Vagina (tissue), 2 donors: ENCODE results near the gene SEMA5B. TPM values are rescaled to one million over a fixed set of nuclear protein-coding genes. Genes with fewer than 3 reads are reported as not detected.

Experiments
- DNase-seq, 2 donors: peaks; one replicate each; pipeline ENCODE4 v3.0.0-alpha.2; 2017; ENCODE audit errors: extremely low spot score in 2 of 2
- H3K27ac ChIP-seq: fragments of 200-600 bp; sonication (generic); one replicate; pipeline ENCODE4 v1.5.1; 2019
- H3K27me3 ChIP-seq: fragments of 200-600 bp; sonication (generic); one replicate; pipeline ENCODE4 v1.5.1; 2019
- H3K36me3 ChIP-seq, 2 donors: fragments of 200-600 bp; sonication (generic); one replicate each; pipeline ENCODE4 v1.5.1; 2017 to 2019
- H3K4me1 ChIP-seq: fragments of 200-600 bp; sonication (generic); one replicate; pipeline ENCODE4 v1.5.1; 2019
- H3K4me3 ChIP-seq, 2 donors: fragments of 200-600 bp; sonication (generic); 1 replicate in 1 of 2; 2 replicates in 1 of 2; pipeline ENCODE4 v1.5.1; 2016 to 2019
- H3K9me3 ChIP-seq: fragments of 200-600 bp; sonication (generic); one replicate; pipeline ENCODE4 v1.5.1; 2019
- POLR2A ChIP-seq, 2 donors: fragments of 450-650 bp; IDR thresholded peaks; one replicate each; pipeline ENCODE4 v1.6.1; 2017; ENCODE audit warnings: antibody characterized with exemption in 2 of 2, mild to moderate bottlenecking in 2 of 2, moderate library complexity in 2 of 2
- POLR2AphosphoS5 ChIP-seq, 2 donors: sonication (generic); formaldehyde crosslinking; IDR thresholded peaks; one replicate each; pipeline ENCODE4 v1.9.0; 2017; ENCODE audit warnings: antibody characterized with exemption in 2 of 2, mild to moderate bottlenecking in 2 of 2, low read depth in 1 of 2; ENCODE audit not compliant: insufficient read depth in 1 of 2
- intact Hi-C: fragments of 100-400 bp; cut with DNase I; formaldehyde crosslinking; loops from one replicate; pipeline ENCODE4 v1.15.1; 2023
- total RNA-seq: library from RNA; depleted of rRNA; stranded (reverse); fragments of >200 nt; gene quantifications from one replicate; pipeline ENCODE4 v1.2.3, GENCODE V29; 2016
- TF ChIP-seq, protein P1 (sequence below), 3 experiments: fragments of 450-650 bp in 2 of 3; fragments of 200-600 bp in 1 of 3; sonication (generic) in 1 of 3; IDR thresholded peaks; one replicate each; pipeline ENCODE4 v1.5.1; 2017 to 2019; ENCODE audit warnings: antibody characterized with exemption in 3 of 3, mild to moderate bottlenecking in 2 of 3, moderate library complexity in 2 of 3

The SEMA5B gene
- total RNA-seq, 1 donor from 2014 or later: 0.25 TPM

DNA sequence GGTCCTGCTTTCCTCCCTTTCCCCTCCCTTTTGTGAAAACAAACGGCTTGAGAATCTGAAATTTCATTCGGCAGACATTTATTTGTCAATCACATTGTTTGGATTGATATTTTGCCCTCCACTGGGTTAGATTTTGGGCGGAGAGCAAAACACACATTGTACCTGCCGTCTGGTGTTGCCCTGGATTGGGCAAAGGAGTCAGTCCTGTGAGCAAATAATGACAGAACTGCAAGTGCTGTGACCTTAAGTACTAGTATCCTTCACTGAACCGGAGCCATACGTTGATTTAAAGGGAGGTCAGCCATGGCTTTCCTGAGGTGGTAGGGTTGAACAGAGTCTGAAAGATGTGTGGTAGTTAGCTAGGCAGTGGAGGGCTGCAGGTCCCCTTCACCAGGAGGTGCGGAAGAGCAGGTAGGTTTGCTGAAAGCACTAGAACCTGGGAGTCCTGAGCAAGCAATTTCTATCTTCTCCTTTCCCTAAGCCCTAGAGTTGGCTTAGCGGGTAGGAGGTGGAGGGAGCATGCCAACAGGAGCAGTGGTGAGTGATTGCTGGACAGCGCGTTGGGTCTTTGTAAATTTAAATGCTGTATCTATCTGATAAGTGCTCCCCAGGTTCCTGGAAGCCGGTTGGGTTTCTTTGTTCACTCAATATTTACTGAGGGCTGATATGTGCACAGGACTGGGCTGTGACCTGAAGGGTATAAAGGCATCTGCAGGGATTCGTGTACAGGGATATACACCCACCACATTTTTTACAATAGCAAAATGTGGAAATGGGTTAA lies 41.2 kb upstream of the SEMA5B start:
- Histone ChIP-seq H3K27ac (peak overlapping the region; percentile 25), H3K9me3 (no peaks in the 10 kb centered on the region), H3K4me3 (peak overlapping the region; percentile 68 to 92), H3K27me3 (no peaks in the 10 kb centered on the region), H3K4me1 (peaks cover 31% of the 10 kb centered on the region), H3K36me3 (no peaks in the 10 kb centered on the region)
- DNase-seq: no peak
- TF ChIP-seq, protein P1, sequence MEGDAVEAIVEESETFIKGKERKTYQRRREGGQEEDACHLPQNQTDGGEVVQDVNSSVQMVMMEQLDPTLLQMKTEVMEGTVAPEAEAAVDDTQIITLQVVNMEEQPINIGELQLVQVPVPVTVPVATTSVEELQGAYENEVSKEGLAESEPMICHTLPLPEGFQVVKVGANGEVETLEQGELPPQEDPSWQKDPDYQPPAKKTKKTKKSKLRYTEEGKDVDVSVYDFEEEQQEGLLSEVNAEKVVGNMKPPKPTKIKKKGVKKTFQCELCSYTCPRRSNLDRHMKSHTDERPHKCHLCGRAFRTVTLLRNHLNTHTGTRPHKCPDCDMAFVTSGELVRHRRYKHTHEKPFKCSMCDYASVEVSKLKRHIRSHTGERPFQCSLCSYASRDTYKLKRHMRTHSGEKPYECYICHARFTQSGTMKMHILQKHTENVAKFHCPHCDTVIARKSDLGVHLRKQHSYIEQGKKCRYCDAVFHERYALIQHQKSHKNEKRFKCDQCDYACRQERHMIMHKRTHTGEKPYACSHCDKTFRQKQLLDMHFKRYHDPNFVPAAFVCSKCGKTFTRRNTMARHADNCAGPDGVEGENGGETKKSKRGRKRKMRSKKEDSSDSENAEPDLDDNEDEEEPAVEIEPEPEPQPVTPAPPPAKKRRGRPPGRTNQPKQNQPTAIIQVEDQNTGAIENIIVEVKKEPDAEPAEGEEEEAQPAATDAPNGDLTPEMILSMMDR (IDR thresholded peaks at IDR 0.05): no peak
- no peak for TF ChIP-seq POLR2A (IDR thresholded peaks at IDR 0.05)
- no peak for TF ChIP-seq POLR2AphosphoS5 (IDR thresholded peaks at IDR 0.05; ENCODE audit: insufficient read depth in 1 of 2, low read depth in 1 of 2)
- intact Hi-C loops: no loop called here

DNA sequence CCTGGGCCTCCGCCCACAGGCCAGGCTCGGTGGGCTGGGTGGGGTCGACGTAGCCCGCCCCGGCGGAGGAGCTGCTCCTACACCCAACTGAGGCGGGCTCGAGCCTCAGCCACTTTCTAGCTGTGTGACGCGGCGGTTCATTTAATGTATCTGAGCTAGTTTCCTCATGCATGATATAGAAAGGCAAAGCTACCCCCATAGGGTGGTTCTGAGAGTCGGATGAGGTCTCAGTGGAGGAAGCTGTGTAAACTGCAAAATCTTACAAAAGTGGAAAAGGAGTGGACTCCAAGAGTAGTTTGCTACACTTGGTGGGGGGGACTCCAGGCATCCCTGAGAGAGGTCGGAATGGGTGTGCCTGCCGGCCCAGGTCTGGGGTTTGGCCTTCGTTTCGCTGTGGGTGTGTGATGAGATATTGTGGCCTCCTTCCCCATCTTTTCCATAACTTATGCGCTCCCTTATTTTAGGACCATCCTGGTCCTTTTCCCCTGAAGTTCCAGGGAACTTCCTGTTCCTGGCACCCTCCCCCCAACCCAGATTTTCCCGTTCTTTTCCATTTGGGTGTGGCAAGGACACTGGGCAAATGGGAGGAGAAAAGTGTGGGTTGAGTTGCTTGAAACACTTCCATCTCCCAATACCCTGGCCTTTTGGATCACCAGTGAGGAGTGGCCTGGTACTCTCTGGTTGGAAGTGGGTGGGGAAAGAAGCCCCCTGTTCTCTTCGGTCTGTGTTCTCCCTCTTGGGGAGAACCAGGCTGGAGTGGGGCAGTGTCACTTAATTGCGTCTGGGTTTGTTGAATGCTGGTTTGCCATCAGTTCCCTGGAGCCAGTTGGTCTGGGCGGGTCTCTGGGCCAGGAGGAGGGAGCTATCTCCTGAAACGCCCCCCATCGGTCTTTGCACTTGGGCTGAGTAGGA lies 40.4 kb upstream of the SEMA5B start:
- Histone ChIP-seq H3K27me3 (no peaks in the 10 kb centered on the region), H3K9me3 (no peaks in the 10 kb centered on the region), H3K4me3 (peak overlapping the region; percentile 68 to 92), H3K36me3 (no peaks in the 10 kb centered on the region), H3K27ac (peak overlapping the region; percentile 60), H3K4me1 (peaks cover 31% of the 10 kb centered on the region)
- TF ChIP-seq POLR2A (IDR thresholded peaks at IDR 0.05): no peak
- TF ChIP-seq POLR2AphosphoS5 (IDR thresholded peaks at IDR 0.05; ENCODE audit: insufficient read depth in 1 of 2, low read depth in 1 of 2): no peak
- DNase-seq: no peak
- intact Hi-C loops: no loop called here

GRCh38 chr3:123066896-123067688 lies 39.5 kb upstream of the SEMA5B start, which contains the start of gene PDIA5:
TSS of gene PDIA5 (plus strand) at chr3:123067025. CDS start at chr3:123067165, 140 bp downstream.
- Histone ChIP-seq H3K27me3 (no peaks in the 10 kb centered on the region), H3K36me3 (no peaks in the 10 kb centered on the region), H3K4me1 (peaks cover 31% of the 10 kb centered on the region), H3K4me3 (peak within 1 kb of the TSS; percentile 68 to 92), H3K27ac (peak within 1 kb of the TSS; percentile 60), H3K9me3 (no peaks in the 10 kb centered on the region)
- intact Hi-C loops: no loop called here
- peak in 1 of 2 donors; percentile 91 for DNase-seq
- peak in 1 of 2 donors; percentile 51 for TF ChIP-seq POLR2A (IDR thresholded peaks at IDR 0.05)
- TF ChIP-seq, protein P1 (IDR thresholded peaks at IDR 0.05): no peak
- TF ChIP-seq POLR2AphosphoS5 (IDR thresholded peaks at IDR 0.05; ENCODE audit: insufficient read depth in 1 of 2, low read depth in 1 of 2): peak in 1 of 2 donors; percentile 79

GRCh38 chr3:123066599-123066895 lies 39.0 kb upstream of the SEMA5B start:
- DNase-seq: no peak

More at GRCh38 chr3:123066599-123066895, 39.0 kb upstream of the SEMA5B start:
- Histone ChIP-seq H3K36me3 (no peaks in the 10 kb centered on the region), H3K4me3 (peak overlapping the region; percentile 68 to 92), H3K27me3 (no peaks in the 10 kb centered on the region), H3K27ac (peak overlapping the region; percentile 60), H3K9me3 (no peaks in the 10 kb centered on the region), H3K4me1 (peaks cover 29% of the 10 kb centered on the region)
- TF ChIP-seq, protein P1 (IDR thresholded peaks at IDR 0.05): no peak
- no peak for TF ChIP-seq POLR2A (IDR thresholded peaks at IDR 0.05)
- no peak for TF ChIP-seq POLR2AphosphoS5 (IDR thresholded peaks at IDR 0.05; ENCODE audit: insufficient read depth in 1 of 2, low read depth in 1 of 2)
- intact Hi-C loops: no loop called here
